Neural cell (in vitro differentiated cells): Measurements from ENCODE around the gene BCL2L11. TPM values are rescaled to one million over a fixed set of nuclear protein-coding genes. Genes with fewer than 3 reads are reported as not detected.

ENCODE experiments used
- H2AFZ ChIP-seq: fragments of 200-600, 300-800 bp; sonication (generic), shearing (Covaris generic); 2 replicates; pipeline ENCODE4 v1.6.0; 2014; ENCODE audit warnings: low read depth, mild to moderate bottlenecking, antibody characterized with exemption, low read length, moderate library complexity
- H3F3A ChIP-seq: fragments of 200-600 bp; shearing (Covaris generic); 2 replicates; pipeline ENCODE4 v1.6.1; 2016; ENCODE audit warnings: mild to moderate bottlenecking, moderate library complexity, mixed read lengths, antibody characterized with exemption, low read length; ENCODE audit not compliant: insufficient read depth, poor library complexity, severe bottlenecking
- H3K27ac ChIP-seq: fragments of 200-600, 300-800 bp; sonication (generic), shearing (Covaris generic); 2 replicates; pipeline ENCODE4 v1.5.1; 2014; ENCODE audit warnings: mild to moderate bottlenecking, low read length, moderate library complexity
- H3K27me3 ChIP-seq: fragments of 300-800, 200-600 bp; sonication (generic), shearing (Covaris generic); 2 replicates; pipeline ENCODE4 v1.6.0; 2014; ENCODE audit warnings: mild to moderate bottlenecking, low read depth, low read length, moderate library complexity; ENCODE audit not compliant: insufficient read depth
- H3K36me3 ChIP-seq: fragments of 300-800, 200-600 bp; sonication (generic), shearing (Covaris generic); 2 replicates; pipeline ENCODE4 v1.5.1; 2014; ENCODE audit warnings: mild to moderate bottlenecking, antibody characterized with exemption, low read length, moderate library complexity; ENCODE audit not compliant: insufficient read depth
- H3K4me2 ChIP-seq: fragments of 300-800, 200-600 bp; sonication (generic), shearing (Covaris generic); 2 replicates; pipeline ENCODE4 v1.6.0; 2014; ENCODE audit warnings: mild to moderate bottlenecking, low read length
- H3K4me3 ChIP-seq: fragments of 300-800, 200-600 bp; sonication (generic), shearing (Covaris generic); 2 replicates; pipeline ENCODE4 v1.5.1; 2014; ENCODE audit warnings: mild to moderate bottlenecking, low read length, moderate library complexity
- H3K79me2 ChIP-seq: fragments of 200-600 bp; shearing (Covaris generic); replicated peaks from 2 replicates; pipeline ENCODE4 v1.6.0; 2014; ENCODE audit warnings: mild to moderate bottlenecking, low read length, moderate library complexity; ENCODE audit not compliant: insufficient read depth
- H3K9ac ChIP-seq: fragments of 300-800, 200-600 bp; sonication (generic), shearing (Covaris generic); 2 replicates; pipeline ENCODE4 v1.6.1; 2016; ENCODE audit warnings: mild to moderate bottlenecking, low read length, mixed read lengths
- H3K9me2 ChIP-seq: fragments of 200-600 bp; shearing (Covaris generic); 2 replicates; pipeline ENCODE4 v1.6.1; 2016; ENCODE audit warnings: mild to moderate bottlenecking, low read length, mixed read lengths; ENCODE audit not compliant: insufficient read depth
- H3K9me3 ChIP-seq: fragments of 200-600, 300-800 bp; sonication (generic), shearing (Covaris generic); 2 replicates; pipeline ENCODE4 v1.6.1; 2016; ENCODE audit warnings: mild to moderate bottlenecking, mixed run types, low read length, moderate library complexity, mixed read lengths
- H4K20me1 ChIP-seq: fragments of 200-600 bp; shearing (Covaris generic); 2 replicates; pipeline ENCODE4 v1.6.1; 2016; ENCODE audit warnings: mild to moderate bottlenecking, mixed run types; ENCODE audit not compliant: insufficient read depth
- CTCF ChIP-seq: fragments of 450-650 bp; IDR thresholded peaks from 2 replicates; pipeline ENCODE4 v1.5.1; 2014; ENCODE audit warnings: antibody characterized with exemption, mild to moderate bottlenecking, moderate library complexity; ENCODE audit not compliant: poor library complexity, severe bottlenecking
- EP300 ChIP-seq: fragments of 450-650 bp; conservative IDR thresholded peaks from 2 replicates; pipeline ENCODE4 v1.6.1; 2014; ENCODE audit warnings: antibody characterized with exemption, mild to moderate bottlenecking, moderate library complexity; ENCODE audit not compliant: poor library complexity, severe bottlenecking
- EZH2 ChIP-seq: fragments of 200-600, 300-800 bp; shearing (Covaris generic), sonication (generic); IDR thresholded peaks from 2 replicates; pipeline ENCODE4 v1.6.1; 2014; ENCODE audit warnings: antibody characterized with exemption, low read length, borderline replicate concordance, mild to moderate bottlenecking; ENCODE audit not compliant: insufficient read depth, poor library complexity, severe bottlenecking
- MXI1 ChIP-seq: fragments of 450-650 bp; conservative IDR thresholded peaks from 2 replicates; pipeline ENCODE4 v1.6.1; 2014; ENCODE audit warnings: antibody characterized with exemption, mild to moderate bottlenecking; ENCODE audit not compliant: poor library complexity, severe bottlenecking
- POLR2AphosphoS5 ChIP-seq: IDR thresholded peaks from 2 replicates; pipeline ENCODE4 v1.6.1; 2012
- RAD21 ChIP-seq: fragments of 450-650 bp; conservative IDR thresholded peaks from 2 replicates; pipeline ENCODE4 v1.6.1; 2014; ENCODE audit warnings: antibody characterized with exemption, mild to moderate bottlenecking, moderate library complexity
- REST ChIP-seq: IDR thresholded peaks from 2 replicates; pipeline ENCODE4 v1.6.1; 2012; ENCODE audit warnings: borderline replicate concordance
- SMC3 ChIP-seq: fragments of 450-650 bp; conservative IDR thresholded peaks from 2 replicates; pipeline ENCODE4 v1.6.1; 2014; ENCODE audit warnings: antibody characterized with exemption, mild to moderate bottlenecking, moderate library complexity; ENCODE audit not compliant: poor library complexity
- TAF1 ChIP-seq: IDR thresholded peaks from 2 replicates; pipeline ENCODE4 v1.6.1; 2012; ENCODE audit warnings: low read depth
- polyA plus RNA-seq: library from polyadenylated mRNA; depleted of rRNA; stranded (reverse); fragments of >200 nt; gene quantifications from 2 replicates; pipeline ENCODE4 v1.2.3, GENCODE V29; 2014

Gene BCL2L11
- polyA plus RNA-seq, 1 donor from 2014 or later: 2.6 TPM

- Histone ChIP-seq H3K9me2 (no peaks in the 10 kb centered on the region), H3K4me2 (no peak overlapping the region), H3K9ac (no peak overlapping the region), H3K27ac (no peak overlapping the region), H3K9me3 (no peaks in the 10 kb centered on the region), H4K20me1 (no peaks in the 10 kb centered on the region), H3K36me3 (no peaks in the 10 kb centered on the region), H2AFZ (no peak overlapping the region), H3K27me3 (peaks cover 6% of the 10 kb centered on the region), H3K4me3 (no peak overlapping the region), H3F3A (no peaks in the 10 kb centered on the region), H3K79me2 (peaks cover 11% of the 10 kb centered on the region)
- no peak for TF ChIP-seq CTCF
- TF ChIP-seq EZH2: no peak
- no peak for TF ChIP-seq RAD21
- no peak for TF ChIP-seq EP300
- TF ChIP-seq MXI1: no peak
- TF ChIP-seq REST: no peak
- TF ChIP-seq POLR2AphosphoS5: no peak
- no peak for TF ChIP-seq TAF1
- no peak for TF ChIP-seq SMC3
These were observed 19.1 kb downstream of the BCL2L11 start for GRCh38 chr2:111139637-111140317.

GRCh38 chr2:111140815-111141214 is 20.1 kb downstream of the BCL2L11 start:
- H3K9me2 ChIP-seq: no peaks in the 10 kb centered on the region
- H2AFZ ChIP-seq: no peak overlapping the region
- H3K36me3 ChIP-seq: no peaks in the 10 kb centered on the region
- no peak overlapping the region for H3K27ac ChIP-seq
- H3K4me2 ChIP-seq: no peak overlapping the region
- peaks cover 14% of the 10 kb centered on the region for H3K27me3 ChIP-seq
- TF ChIP-seq TAF1: no peak
- TF ChIP-seq EP300: no peak
- no peak for TF ChIP-seq REST
- no peak for TF ChIP-seq RAD21
- TF ChIP-seq EZH2: no peak
- no peak for TF ChIP-seq CTCF
- TF ChIP-seq POLR2AphosphoS5: no peak
- no peak for TF ChIP-seq MXI1
- TF ChIP-seq SMC3: no peak
- H3K4me3 ChIP-seq: no peak overlapping the region
- H4K20me1 ChIP-seq: no peaks in the 10 kb centered on the region
- H3F3A ChIP-seq: no peaks in the 10 kb centered on the region
- H3K9me3 ChIP-seq: no peaks in the 10 kb centered on the region
- peaks cover 3% of the 10 kb centered on the region for H3K79me2 ChIP-seq
- H3K9ac ChIP-seq: no peak overlapping the region
